HCT116 (cell line): ENCODE measurements around the gene CLCN4.

Experiments used
- CEBPB ChIP-seq: IDR thresholded peaks from 2 replicates; pipeline ENCODE4 v1.6.1; 2012; ENCODE audit warnings: low read depth
- ELF1 ChIP-seq: IDR thresholded peaks from 2 replicates; pipeline ENCODE4 v1.6.1; 2012; ENCODE audit warnings: low read depth, borderline replicate concordance
- EZH2 ChIP-seq: fragments of 200-600 bp; sonication (generic); IDR thresholded peaks from 2 replicates; pipeline ENCODE4 v1.6.1; 2017; ENCODE audit warnings: antibody characterized with exemption, mixed run types
- EZH2phosphoT487 ChIP-seq: fragments of 200-600 bp; IDR thresholded peaks from 2 replicates; pipeline ENCODE4 v1.6.1; 2018; ENCODE audit warnings: antibody characterized with exemption, borderline replicate concordance
- JUND ChIP-seq: IDR thresholded peaks from 2 replicates; pipeline ENCODE4 v1.6.1; 2012
- POLR2A ChIP-seq: IDR thresholded peaks from 2 replicates; pipeline ENCODE4 v1.7.0; 2011; ENCODE audit warnings: borderline replicate concordance; ENCODE audit not compliant: insufficient read depth, insufficient read length; ENCODE audit errors: extremely low read depth
- POLR2AphosphoS5 ChIP-seq: IDR thresholded peaks from 2 replicates; pipeline ENCODE4 v1.6.1; 2011; ENCODE audit warnings: mild to moderate bottlenecking, low read depth, low read length, moderate library complexity
- RAD21 ChIP-seq: IDR thresholded peaks from 2 replicates; pipeline ENCODE4 v1.6.1; 2012; ENCODE audit warnings: low read depth, mild to moderate bottlenecking
- TCF7L2 ChIP-seq: IDR thresholded peaks from 2 replicates; pipeline ENCODE4 v1.7.0; 2011; ENCODE audit warnings: borderline replicate concordance, inconsistent platforms; ENCODE audit not compliant: insufficient read depth, insufficient read length; ENCODE audit errors: extremely low read depth
- YY1 ChIP-seq: IDR thresholded peaks from 2 replicates; pipeline ENCODE4 v1.6.1; 2011; ENCODE audit warnings: low read length, low read depth, moderate library complexity, mild to moderate bottlenecking; ENCODE audit not compliant: insufficient replicate concordance; ENCODE audit errors: extremely low read depth
- ZNF274 ChIP-seq: fragments of 200-500 bp; sonication (Bioruptor generic); IDR thresholded peaks from 2 replicates; pipeline ENCODE4 v1.6.1; 2014; ENCODE audit warnings: mild to moderate bottlenecking, low read depth, low read length, inconsistent platforms
- TF ChIP-seq, protein P1 (sequence below), 3 experiments: fragments of 200-600 bp in 1 of 3; sonication (generic) in 1 of 3; IDR thresholded peaks in 2 of 3; conservative IDR thresholded peaks in 1 of 3; 2 replicates each; pipeline ENCODE4 v1.5.1; 2012 to 2017; ENCODE audit warnings: low read depth in 2 of 3, low read length in 2 of 3, antibody characterized with exemption in 1 of 3, borderline replicate concordance in 1 of 3, control low read depth in 1 of 3, mild to moderate bottlenecking in 1 of 3, mixed read lengths in 1 of 3, mixed run types in 1 of 3, moderate library complexity in 1 of 3; ENCODE audit not compliant: insufficient read depth in 1 of 3
- TF ChIP-seq, protein P2 (sequence below): IDR thresholded peaks from 2 replicates; pipeline ENCODE4 v1.6.1; 2012; ENCODE audit warnings: low read depth
- TF ChIP-seq, protein P3 (sequence below): IDR thresholded peaks from 2 replicates; pipeline ENCODE4 v1.6.1; 2012

DNA sequence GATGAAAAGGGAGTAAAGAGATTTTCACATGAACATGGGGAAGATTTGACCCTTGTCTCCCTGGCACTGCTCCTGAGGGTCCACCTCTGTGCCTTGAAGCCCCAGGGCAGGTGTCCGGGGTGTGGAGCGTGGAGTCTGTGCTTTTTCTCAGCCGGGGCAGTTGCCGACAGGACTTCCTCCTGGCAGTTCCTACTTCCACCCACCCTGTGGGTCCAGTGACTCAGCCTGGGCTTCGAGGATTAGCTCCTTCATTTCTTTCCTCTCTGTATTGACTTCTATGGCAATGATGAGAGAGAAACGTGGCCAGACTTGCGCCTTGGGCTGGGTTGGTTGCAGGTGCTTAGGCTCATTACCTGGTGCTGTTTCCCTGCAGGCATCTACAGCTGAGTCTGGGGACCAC lies 35.9 kb upstream of the CLCN4 start:
- TF ChIP-seq, protein P1, sequence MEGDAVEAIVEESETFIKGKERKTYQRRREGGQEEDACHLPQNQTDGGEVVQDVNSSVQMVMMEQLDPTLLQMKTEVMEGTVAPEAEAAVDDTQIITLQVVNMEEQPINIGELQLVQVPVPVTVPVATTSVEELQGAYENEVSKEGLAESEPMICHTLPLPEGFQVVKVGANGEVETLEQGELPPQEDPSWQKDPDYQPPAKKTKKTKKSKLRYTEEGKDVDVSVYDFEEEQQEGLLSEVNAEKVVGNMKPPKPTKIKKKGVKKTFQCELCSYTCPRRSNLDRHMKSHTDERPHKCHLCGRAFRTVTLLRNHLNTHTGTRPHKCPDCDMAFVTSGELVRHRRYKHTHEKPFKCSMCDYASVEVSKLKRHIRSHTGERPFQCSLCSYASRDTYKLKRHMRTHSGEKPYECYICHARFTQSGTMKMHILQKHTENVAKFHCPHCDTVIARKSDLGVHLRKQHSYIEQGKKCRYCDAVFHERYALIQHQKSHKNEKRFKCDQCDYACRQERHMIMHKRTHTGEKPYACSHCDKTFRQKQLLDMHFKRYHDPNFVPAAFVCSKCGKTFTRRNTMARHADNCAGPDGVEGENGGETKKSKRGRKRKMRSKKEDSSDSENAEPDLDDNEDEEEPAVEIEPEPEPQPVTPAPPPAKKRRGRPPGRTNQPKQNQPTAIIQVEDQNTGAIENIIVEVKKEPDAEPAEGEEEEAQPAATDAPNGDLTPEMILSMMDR (IDR thresholded peaks at IDR 0.05 in 2 of 3, conservative IDR thresholded peaks at IDR 0.05 in 1 of 3; ENCODE audit: borderline replicate concordance in 1 of 3, insufficient read depth in 1 of 3, low read depth in 2 of 3, low read length in 2 of 3): no peak
- no peak for TF ChIP-seq CEBPB
- no peak for TF ChIP-seq EZH2
- TF ChIP-seq, protein P2, sequence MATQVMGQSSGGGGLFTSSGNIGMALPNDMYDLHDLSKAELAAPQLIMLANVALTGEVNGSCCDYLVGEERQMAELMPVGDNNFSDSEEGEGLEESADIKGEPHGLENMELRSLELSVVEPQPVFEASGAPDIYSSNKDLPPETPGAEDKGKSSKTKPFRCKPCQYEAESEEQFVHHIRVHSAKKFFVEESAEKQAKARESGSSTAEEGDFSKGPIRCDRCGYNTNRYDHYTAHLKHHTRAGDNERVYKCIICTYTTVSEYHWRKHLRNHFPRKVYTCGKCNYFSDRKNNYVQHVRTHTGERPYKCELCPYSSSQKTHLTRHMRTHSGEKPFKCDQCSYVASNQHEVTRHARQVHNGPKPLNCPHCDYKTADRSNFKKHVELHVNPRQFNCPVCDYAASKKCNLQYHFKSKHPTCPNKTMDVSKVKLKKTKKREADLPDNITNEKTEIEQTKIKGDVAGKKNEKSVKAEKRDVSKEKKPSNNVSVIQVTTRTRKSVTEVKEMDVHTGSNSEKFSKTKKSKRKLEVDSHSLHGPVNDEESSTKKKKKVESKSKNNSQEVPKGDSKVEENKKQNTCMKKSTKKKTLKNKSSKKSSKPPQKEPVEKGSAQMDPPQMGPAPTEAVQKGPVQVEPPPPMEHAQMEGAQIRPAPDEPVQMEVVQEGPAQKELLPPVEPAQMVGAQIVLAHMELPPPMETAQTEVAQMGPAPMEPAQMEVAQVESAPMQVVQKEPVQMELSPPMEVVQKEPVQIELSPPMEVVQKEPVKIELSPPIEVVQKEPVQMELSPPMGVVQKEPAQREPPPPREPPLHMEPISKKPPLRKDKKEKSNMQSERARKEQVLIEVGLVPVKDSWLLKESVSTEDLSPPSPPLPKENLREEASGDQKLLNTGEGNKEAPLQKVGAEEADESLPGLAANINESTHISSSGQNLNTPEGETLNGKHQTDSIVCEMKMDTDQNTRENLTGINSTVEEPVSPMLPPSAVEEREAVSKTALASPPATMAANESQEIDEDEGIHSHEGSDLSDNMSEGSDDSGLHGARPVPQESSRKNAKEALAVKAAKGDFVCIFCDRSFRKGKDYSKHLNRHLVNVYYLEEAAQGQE: no peak
- no peak for TF ChIP-seq EZH2phosphoT487
- TF ChIP-seq, protein P3, sequence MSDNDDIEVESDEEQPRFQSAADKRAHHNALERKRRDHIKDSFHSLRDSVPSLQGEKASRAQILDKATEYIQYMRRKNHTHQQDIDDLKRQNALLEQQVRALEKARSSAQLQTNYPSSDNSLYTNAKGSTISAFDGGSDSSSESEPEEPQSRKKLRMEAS: no peak
- no peak for TF ChIP-seq POLR2A
- TF ChIP-seq ELF1: no peak
- TF ChIP-seq POLR2AphosphoS5: no peak
- TF ChIP-seq RAD21: no peak
- no peak for TF ChIP-seq TCF7L2
- TF ChIP-seq ZNF274: no peak
- TF ChIP-seq YY1: no peak
- TF ChIP-seq JUND: no peak
